Karpas-422 (cell line): ENCODE measurements around the gene LRRN4CL. TPM values are rescaled to one million over a fixed set of nuclear protein-coding genes. Genes with fewer than 3 reads are reported as not detected.
"Not testable (repeated sequence)": the region's sequence is repeated elsewhere in the genome, so short reads cannot be mapped to it uniquely, and the experiment has no call there.

Experiments
- DNase-seq: peaks from one replicate; pipeline ENCODE4 v3.0.0-alpha.2; 2015
- H2AFZ ChIP-seq: fragments of 200-600 bp; sonication (generic); 2 replicates; pipeline ENCODE4 v1.6.1; 2014; ENCODE audit warnings: antibody characterized with exemption, low read length, mixed read lengths
- H3K27ac ChIP-seq: fragments of 200-600 bp; sonication (generic); 2 replicates; pipeline ENCODE4 v1.5.1; 2014; ENCODE audit warnings: mild to moderate bottlenecking, low read length, moderate library complexity
- H3K27me3 ChIP-seq: fragments of 200-600 bp; sonication (generic); 2 replicates; pipeline ENCODE4 v1.6.1; 2014; ENCODE audit warnings: low read length, mixed read lengths
- H3K36me3 ChIP-seq: fragments of 200-600 bp; sonication (generic); 2 replicates; pipeline ENCODE4 v1.6.1; 2014; ENCODE audit warnings: low read length, mixed read lengths; ENCODE audit not compliant: insufficient read depth
- H3K4me1 ChIP-seq: fragments of 200-600 bp; sonication (generic); 2 replicates; pipeline ENCODE4 v1.6.1; 2014; ENCODE audit warnings: mild to moderate bottlenecking, low read length, mixed read lengths
- H3K4me2 ChIP-seq: fragments of 200-600 bp; sonication (generic); 2 replicates; pipeline ENCODE4 v1.6.1; 2014; ENCODE audit warnings: low read length, low read depth, mild to moderate bottlenecking; ENCODE audit not compliant: poor library complexity, severe bottlenecking
- H3K4me3 ChIP-seq: fragments of 200-600 bp; sonication (generic); 2 replicates; pipeline ENCODE4 v1.5.1; 2014; ENCODE audit warnings: mild to moderate bottlenecking, antibody characterized with exemption, low read length, mixed read lengths
- H3K79me2 ChIP-seq: fragments of 200-600 bp; sonication (generic); 2 replicates; pipeline ENCODE4 v1.6.1; 2014; ENCODE audit warnings: mild to moderate bottlenecking, low read length, mixed read lengths
- H3K9ac ChIP-seq: fragments of 200-600 bp; sonication (generic); 2 replicates; pipeline ENCODE4 v1.6.0; 2014; ENCODE audit warnings: low read length
- H3K9me2 ChIP-seq: fragments of 200-600 bp; sonication (generic), shearing (Covaris generic); replicated peaks from 2 replicates; pipeline ENCODE4 v1.6.0; 2014; ENCODE audit warnings: mild to moderate bottlenecking, low read length, moderate library complexity; ENCODE audit not compliant: insufficient read depth
- H3K9me3 ChIP-seq: fragments of 300-700, 200-600 bp; sonication (generic); 2 replicates; pipeline ENCODE4 v1.6.1; 2014; ENCODE audit warnings: low read length, mixed read lengths
- H4K20me1 ChIP-seq: fragments of 200-600 bp; sonication (generic); 2 replicates; pipeline ENCODE4 v1.6.1; 2014; ENCODE audit warnings: mild to moderate bottlenecking, antibody characterized with exemption, low read length, low read depth; ENCODE audit not compliant: insufficient read depth
- total RNA-seq: library from RNA; depleted of rRNA; stranded (reverse); fragments of >200 nt; shearing (Covaris generic); gene quantifications from 2 replicates; pipeline ENCODE4 v1.2.3, GENCODE V29; 2014; ENCODE audit warnings: low replicate concordance

Gene LRRN4CL
- total RNA-seq, 1 experiment from 2014 or later, result 0.45 TPM

DNA sequence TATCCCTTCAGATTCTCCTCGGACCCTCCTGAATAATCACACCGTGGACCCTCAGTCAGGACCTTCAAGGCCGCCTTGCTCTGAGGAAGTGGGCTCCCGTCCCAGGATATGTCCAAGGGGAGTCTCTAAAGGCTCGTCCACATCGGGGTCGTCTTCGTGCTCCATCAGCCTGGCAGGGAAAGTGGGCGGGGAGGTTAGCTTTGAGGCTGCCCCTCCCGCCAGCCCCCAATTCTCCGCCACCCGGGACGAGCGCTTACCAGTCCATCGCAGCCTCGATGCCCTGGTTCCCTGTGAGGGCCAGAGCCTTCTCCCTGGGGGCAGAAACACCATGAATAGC is 10.9 kb downstream of the LRRN4CL start:
- Histone ChIP-seq H3K9me2 (no peaks in the 10 kb centered on the region), H3K79me2 (peaks cover 40% of the 10 kb centered on the region), H3K9me3 (no peaks in the 10 kb centered on the region), H3K4me3 (peak overlapping the region; percentile 98), H3K27me3 (no peaks in the 10 kb centered on the region), H2AFZ (no peak overlapping the region), H3K27ac (peak overlapping the region; percentile 73), H4K20me1 (no peaks in the 10 kb centered on the region; the same call in 1 of the 2 replicates), H3K9ac (peak overlapping the region; percentile 97), H3K4me1 (peaks cover 31% of the 10 kb centered on the region), H3K36me3 (peaks cover 9% of the 10 kb centered on the region; the same call in 1 of the 2 replicates), H3K4me2 (peak overlapping the region; percentile 100)
- peak; percentile 54 for DNase-seq

DNA sequence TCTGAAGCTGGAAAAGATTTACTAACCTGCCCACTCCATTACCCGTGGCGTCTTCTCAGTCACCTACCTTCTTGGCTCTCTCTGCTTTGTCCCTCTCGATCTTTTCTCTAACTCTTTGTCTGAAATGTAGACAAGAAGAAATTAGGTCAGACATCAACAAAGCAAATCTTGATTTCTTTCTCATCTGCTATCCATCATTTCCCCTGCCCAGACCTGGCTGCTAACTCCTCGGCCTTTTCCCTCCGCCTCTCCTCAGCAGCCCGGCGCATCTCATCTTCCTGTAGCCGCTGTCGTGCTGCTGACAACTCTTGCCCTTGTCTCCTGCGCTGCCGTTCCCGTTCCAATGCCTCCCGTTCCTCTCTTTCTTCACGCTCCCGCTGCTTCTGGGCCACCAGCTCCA is 11.6 kb downstream of the LRRN4CL start:
- H3K27me3 ChIP-seq, result no peaks in the 10 kb centered on the region
- peaks cover 47% of the 10 kb centered on the region for H3K79me2 ChIP-seq
- H2AFZ ChIP-seq, result no peak overlapping the region
- no peaks in the 10 kb centered on the region; the same call in 1 of the 2 replicates for H4K20me1 ChIP-seq
- no peak overlapping the region for H3K27ac ChIP-seq
- H3K9ac ChIP-seq, result peak overlapping the region; percentile 97
- peak; percentile 38 for DNase-seq
- H3K4me2 ChIP-seq, result peak overlapping the region; percentile 100
- peaks cover 38% of the 10 kb centered on the region for H3K4me1 ChIP-seq
- H3K36me3 ChIP-seq, result peaks cover 9% of the 10 kb centered on the region; the same call in 1 of the 2 replicates
- no peaks in the 10 kb centered on the region for H3K9me2 ChIP-seq
- H3K9me3 ChIP-seq, result no peaks in the 10 kb centered on the region
- peak overlapping the region; percentile 98 for H3K4me3 ChIP-seq

DNA sequence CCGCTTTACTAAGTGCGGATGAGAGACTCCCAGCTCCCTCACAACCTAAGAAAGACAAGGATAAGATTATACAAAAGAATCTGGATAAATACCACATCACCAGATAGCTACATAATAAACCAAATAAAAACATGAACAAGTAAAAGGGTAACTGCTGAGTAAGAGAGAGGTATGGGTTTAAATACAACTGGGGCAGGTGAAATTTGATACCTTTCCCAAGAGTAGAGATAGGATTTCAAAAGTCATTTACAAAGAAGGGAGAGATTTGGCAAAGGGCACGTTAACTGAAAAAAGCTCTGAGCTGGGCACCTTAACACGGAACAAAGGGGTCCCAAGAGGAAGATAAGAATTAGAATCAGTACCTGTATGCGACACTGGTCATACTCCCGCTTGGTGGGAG is 12.2 kb downstream of the LRRN4CL start:
- Histone ChIP-seq H3K4me2 (peak overlapping the region; percentile 100), H4K20me1 (no peaks in the 10 kb centered on the region; the same call in 1 of the 2 replicates), H3K36me3 (peaks cover 9% of the 10 kb centered on the region; the same call in 1 of the 2 replicates), H3K4me3 (peak overlapping the region; percentile 98; the same call in 1 of the 2 replicates), H3K27me3 (no peaks in the 10 kb centered on the region), H3K27ac (no peak overlapping the region), H3K9me2 (no peaks in the 10 kb centered on the region), H3K9ac (peak overlapping the region; percentile 97), H3K4me1 (peaks cover 42% of the 10 kb centered on the region), H3K9me3 (no peaks in the 10 kb centered on the region), H2AFZ (no peak overlapping the region), H3K79me2 (peaks cover 51% of the 10 kb centered on the region)
- DNase-seq, result peak; percentile 34

DNA sequence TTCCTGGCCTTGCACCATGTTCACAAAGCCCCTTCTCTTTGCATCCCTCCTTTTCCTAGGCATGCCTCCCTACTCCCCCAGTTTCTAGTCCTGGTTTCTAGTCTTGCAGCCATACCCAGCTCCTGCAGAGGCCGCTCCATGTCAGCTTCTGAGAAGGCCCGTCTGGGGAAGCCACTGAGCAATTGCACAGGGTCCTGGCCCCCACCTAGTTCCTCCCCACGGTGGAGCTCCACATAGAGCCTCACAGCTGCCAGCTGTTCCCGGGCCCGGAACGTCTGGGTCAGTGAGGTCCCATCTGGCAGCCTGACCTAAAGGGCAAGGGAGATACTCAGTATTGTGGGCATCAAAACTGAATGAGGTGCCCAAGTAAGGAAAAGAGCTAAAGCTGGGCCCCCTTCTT is 12.6 kb downstream of the LRRN4CL start:
- peaks cover 55% of the 10 kb centered on the region for H3K79me2 ChIP-seq
- H3K9me3 ChIP-seq, result no peaks in the 10 kb centered on the region
- H3K9me2 ChIP-seq, result no peaks in the 10 kb centered on the region
- H3K27me3 ChIP-seq, result no peaks in the 10 kb centered on the region
- H3K9ac ChIP-seq, result peak overlapping the region; percentile 97; the same call in 1 of the 2 replicates
- H3K4me2 ChIP-seq, result peak overlapping the region; percentile 100
- peak; percentile 33 for DNase-seq
- H2AFZ ChIP-seq, result no peak overlapping the region
- H3K36me3 ChIP-seq, result peaks cover 9% of the 10 kb centered on the region; the same call in 1 of the 2 replicates
- no peaks in the 10 kb centered on the region; the same call in 1 of the 2 replicates for H4K20me1 ChIP-seq
- no peak overlapping the region; the same call in 1 of the 2 replicates for H3K4me3 ChIP-seq
- no peak overlapping the region for H3K27ac ChIP-seq
- H3K4me1 ChIP-seq, result peaks cover 42% of the 10 kb centered on the region

DNA sequence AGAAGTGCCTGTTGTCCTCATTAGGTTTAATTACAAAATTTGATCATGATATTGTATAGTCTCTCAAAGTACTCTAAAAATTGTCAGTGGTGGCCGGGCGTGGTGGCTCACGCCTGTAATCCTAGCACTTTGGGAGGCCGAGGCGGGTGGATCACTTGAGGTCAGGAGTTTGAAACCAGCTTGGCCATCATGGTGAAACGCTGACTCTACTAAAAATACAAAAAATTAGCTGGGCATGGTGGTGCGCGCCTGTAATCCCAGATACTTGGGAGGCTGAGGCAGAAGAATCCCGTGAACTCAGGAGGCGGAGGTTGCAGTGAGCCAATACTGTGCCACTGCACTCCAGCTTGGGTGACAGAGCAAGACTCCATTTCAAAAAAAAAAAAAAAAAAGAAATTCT is 13.9 kb downstream of the LRRN4CL start:
- not testable (repeated sequence) for H3K9ac ChIP-seq, H2AFZ ChIP-seq, H3K9me3 ChIP-seq, H3K36me3 ChIP-seq, H3K4me3 ChIP-seq, H3K27ac ChIP-seq, H4K20me1 ChIP-seq, H3K4me2 ChIP-seq, DNase-seq, H3K9me2 ChIP-seq, H3K27me3 ChIP-seq
- H3K79me2 ChIP-seq, result peaks cover 67% of the 10 kb centered on the region
- peaks cover 43% of the 10 kb centered on the region for H3K4me1 ChIP-seq

DNA sequence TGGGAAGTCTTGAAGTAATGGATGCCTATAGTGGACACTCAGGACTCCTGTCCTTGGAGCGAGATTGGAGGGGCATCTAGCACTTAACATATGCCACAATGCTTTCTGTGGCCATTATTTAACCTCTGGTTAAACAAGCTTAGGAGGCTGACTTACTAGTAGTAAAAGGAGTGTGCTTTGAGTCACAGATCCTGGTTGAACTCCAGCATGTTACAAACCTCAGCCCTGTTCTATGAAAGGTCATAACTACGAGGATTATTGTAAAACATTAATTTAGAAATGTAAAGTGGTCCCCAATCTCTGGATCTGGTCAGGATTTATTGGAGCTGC is 16.2 kb downstream of the LRRN4CL start:
- DNase-seq, result no peak
- no peaks in the 10 kb centered on the region; the same call in 1 of the 2 replicates for H4K20me1 ChIP-seq
- H3K27me3 ChIP-seq, result no peaks in the 10 kb centered on the region
- peaks cover 9% of the 10 kb centered on the region; the same call in 1 of the 2 replicates for H3K36me3 ChIP-seq
- peaks cover 42% of the 10 kb centered on the region for H3K4me1 ChIP-seq
- no peaks in the 10 kb centered on the region for H3K9me3 ChIP-seq
- peak overlapping the region; percentile 95 for H3K4me3 ChIP-seq
- no peak overlapping the region for H2AFZ ChIP-seq
- H3K9ac ChIP-seq, result peak overlapping the region; percentile 96
- peaks cover 68% of the 10 kb centered on the region for H3K79me2 ChIP-seq
- peak overlapping the region; percentile 93 for H3K4me2 ChIP-seq
- H3K27ac ChIP-seq, result no peak overlapping the region
- no peaks in the 10 kb centered on the region for H3K9me2 ChIP-seq

DNA sequence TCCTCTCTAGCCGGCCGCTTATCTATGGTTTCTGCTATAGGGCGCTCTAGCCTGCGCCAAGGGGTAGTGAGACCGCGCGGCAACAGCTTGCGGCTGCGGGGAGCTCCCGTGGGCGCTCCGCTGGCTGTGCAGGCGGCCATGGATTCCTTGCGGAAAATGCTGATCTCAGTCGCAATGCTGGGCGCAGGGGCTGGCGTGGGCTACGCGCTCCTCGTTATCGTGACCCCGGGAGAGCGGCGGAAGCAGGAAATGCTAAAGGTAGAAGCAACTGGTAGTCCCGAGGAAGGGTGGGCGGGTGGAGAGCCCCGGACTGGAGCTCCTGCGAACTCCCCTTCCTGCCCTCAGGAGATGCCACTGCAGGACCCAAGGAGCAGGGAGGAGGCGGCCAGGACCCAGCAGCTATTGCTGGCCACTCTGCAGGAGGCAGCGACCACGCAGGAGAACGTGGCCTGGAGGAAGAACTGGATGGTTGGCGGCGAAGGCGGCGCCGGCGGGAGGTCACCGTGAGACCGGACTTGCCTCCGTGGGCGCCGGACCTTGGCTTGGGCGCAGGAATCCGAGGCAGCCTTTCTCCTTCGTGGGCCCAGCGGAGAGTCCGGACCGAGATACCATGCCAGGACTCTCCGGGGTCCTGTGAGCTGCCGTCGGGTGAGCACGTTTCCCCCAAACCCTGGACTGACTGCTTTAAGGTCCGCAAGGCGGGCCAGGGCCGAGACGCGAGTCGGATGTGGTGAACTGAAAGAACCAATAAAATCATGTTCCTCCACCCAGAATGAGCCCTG is 17.5 kb downstream of the LRRN4CL start, which contains the start of the genes LBHD1 and UQCC3:
LBHD1 (minus strand) TSS at position 660 of the 782 bp plus-strand sequence. CDS start 2,236 bp downstream, outside the sequence.
UQCC3 (plus strand) TSS at position 66 of the 782 bp plus-strand sequence; CDS start at position 139, 73 bp downstream.
- peaks cover 39% of the 10 kb centered on the region for H3K4me1 ChIP-seq

DNA sequence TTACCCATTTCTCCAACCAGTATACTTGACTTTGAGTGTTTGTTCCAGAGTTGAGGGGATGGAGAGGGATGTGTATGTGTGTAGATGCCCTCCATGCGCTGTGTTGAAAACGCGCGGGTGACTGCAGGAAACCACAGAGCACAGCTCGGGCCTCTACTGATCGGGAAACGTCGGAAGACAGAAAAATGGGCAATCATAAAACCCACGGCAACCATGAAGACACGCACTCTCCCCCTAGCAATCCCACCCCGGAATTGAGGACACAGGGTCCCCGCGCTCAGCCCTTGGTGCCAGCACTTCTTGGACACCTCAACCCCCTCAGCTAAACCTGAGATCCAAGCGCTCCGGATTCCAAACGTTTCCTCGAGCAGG is 18.1 kb downstream of the LRRN4CL start:
- DNase-seq, result no peak
- Histone ChIP-seq H3K4me3 (peak overlapping the region; percentile 95), H2AFZ (no peak overlapping the region), H3K9ac (peak overlapping the region; percentile 96), H3K36me3 (peaks cover 8% of the 10 kb centered on the region; the same call in 1 of the 2 replicates), H3K4me2 (peak overlapping the region; percentile 93), H3K79me2 (peaks cover 64% of the 10 kb centered on the region), H3K27ac (peak overlapping the region; percentile 88), H3K4me1 (peaks cover 42% of the 10 kb centered on the region), H3K9me2 (no peaks in the 10 kb centered on the region), H4K20me1 (no peaks in the 10 kb centered on the region), H3K9me3 (no peaks in the 10 kb centered on the region), H3K27me3 (no peaks in the 10 kb centered on the region)

More for the DNA sequence above, 17.5 kb downstream of the LRRN4CL start, which contains the start of the genes LBHD1 and UQCC3:
- Histone ChIP-seq H3K9me3 (no peaks in the 10 kb centered on the region), H3K27me3 (no peaks in the 10 kb centered on the region), H3K4me3 (peak within 1 kb of the TSS; percentile 95), H3K9ac (peak within 1 kb of the TSS; percentile 96), H3K27ac (peak within 1 kb of the TSS; percentile 88), H3K9me2 (no peaks in the 10 kb centered on the region), H3K79me2 (peaks cover 63% of the 10 kb centered on the region), H3K36me3 (peaks cover 8% of the 10 kb centered on the region; the same call in 1 of the 2 replicates), H4K20me1 (no peaks in the 10 kb centered on the region), H2AFZ (peak within 1 kb of the TSS; percentile 17; the same call in 1 of the 2 replicates), H3K4me2 (peak within 1 kb of the TSS; percentile 93)
- peak; percentile 96 for DNase-seq
